Activated T-helper 9 cell treated with anti-CD3 and anti-CD28 coated beads, Interleukin-2, amount 50 U/mL, for 16 hours (primary cell): ENCODE measurements around the gene UBN2.
"Not testable (repeated sequence)": the region's sequence is repeated elsewhere in the genome, so short reads cannot be mapped to it uniquely, and the experiment has no call there.

ENCODE experiments used
- DNase-seq: peaks from one replicate; pipeline ENCODE4 v3.0.0-alpha.2; 2020; ENCODE audit warnings: low read depth

Gene UBN2

GRCh38 chr7:139230774-139231512, at the start of gene UBN2:
Gene UBN2, plus strand, starts transcription at chr7:139231237. Its CDS starts 248 bp downstream, at chr7:139231485.
- DNase-seq: peak; percentile 86

GRCh38 chr7:139181404-139181803, 49.6 kb upstream of the UBN2 start:
- no peak for DNase-seq

DNA sequence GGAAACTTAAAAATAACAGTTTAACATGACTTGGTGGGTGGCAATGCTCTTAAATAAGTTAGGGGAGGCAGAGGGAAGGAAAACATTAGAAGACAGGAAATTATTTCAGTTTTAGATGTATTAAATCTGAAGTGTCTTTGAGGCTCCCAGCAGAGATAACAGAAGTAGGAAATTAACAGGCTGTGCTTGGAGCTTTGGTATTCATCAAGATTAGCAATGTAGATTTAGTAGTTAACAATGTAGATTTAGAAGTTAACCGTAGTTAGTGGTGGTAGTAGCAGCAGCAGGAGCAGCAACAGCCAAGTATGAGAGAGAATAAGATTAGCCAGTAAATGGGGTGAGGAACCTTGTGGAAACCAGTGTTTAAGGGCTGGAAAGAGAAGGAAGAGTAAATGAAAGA, 48.7 kb upstream of the UBN2 start:
- DNase-seq: no peak

GRCh38 chr7:139183251-139183650, 47.8 kb upstream of the UBN2 start:
- no peak for DNase-seq

DNA sequence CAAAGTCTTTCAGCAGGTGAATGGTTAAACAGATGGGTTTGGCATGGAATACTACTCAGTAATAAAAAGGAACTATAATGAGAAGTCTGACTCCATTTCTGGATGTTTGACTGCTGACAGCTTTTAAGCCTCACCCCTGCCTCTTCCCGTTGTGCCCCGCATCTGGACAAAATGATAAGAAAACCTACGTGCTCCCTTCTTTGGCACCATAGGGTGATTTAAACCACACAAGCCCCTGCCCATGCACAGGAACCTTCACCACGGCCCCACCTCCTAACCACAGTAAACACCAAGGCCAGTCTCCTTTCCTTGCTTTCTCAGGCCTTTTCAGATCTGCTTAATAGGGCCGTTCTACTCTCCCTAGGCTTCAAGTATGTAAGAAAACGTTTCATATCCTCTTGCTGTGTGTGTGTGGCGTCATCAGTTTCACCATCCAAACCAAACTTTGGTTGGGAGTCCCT, 47.1 kb upstream of the UBN2 start:
- no peak for DNase-seq

- DNase-seq: no peak
Measured at GRCh38 chr7:139186146-139186545, 44.9 kb upstream of the UBN2 start.

GRCh38 chr7:139189357-139189756, 41.7 kb upstream of the UBN2 start:
- DNase-seq: no peak

DNA sequence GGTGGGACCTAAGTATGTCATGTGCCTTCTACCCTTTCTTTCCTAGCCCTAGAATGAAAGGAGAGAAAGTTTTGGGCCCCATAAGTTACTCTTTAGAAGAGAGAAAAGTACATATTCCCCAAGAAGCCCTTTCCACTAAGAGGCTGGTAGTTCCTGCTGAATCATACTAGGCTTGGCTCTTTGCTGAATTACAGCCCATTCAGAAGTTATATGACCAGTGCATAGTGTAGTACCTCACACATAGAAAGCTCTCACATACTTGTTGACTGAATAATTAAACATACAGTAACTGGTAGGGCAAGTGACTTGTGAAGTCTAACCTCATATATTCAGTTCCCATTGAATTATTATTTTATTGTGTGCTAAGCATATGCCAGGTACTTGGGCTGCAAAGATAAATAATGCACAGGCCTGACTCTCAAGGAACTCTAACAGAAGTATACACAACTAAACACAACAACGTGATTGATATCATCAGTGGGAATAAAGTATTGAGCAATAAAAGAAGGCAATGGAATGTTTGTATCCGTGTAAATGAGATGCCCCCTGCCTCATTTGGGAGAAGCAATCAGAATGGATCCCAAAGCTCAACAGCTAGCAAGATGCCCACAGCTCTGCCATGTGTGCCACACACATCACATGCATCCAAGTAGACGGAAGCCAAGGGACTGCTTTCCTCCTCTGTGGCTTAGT, 38.9 kb upstream of the UBN2 start:
- DNase-seq: no peak

GRCh38 chr7:139200382-139200781, 30.7 kb upstream of the UBN2 start:
- no peak for DNase-seq

GRCh38 chr7:139203992-139204391, 27.0 kb upstream of the UBN2 start:
- no peak for DNase-seq

- DNase-seq: no peak
Measured at GRCh38 chr7:139205843-139206242, 25.2 kb upstream of the UBN2 start.

DNA sequence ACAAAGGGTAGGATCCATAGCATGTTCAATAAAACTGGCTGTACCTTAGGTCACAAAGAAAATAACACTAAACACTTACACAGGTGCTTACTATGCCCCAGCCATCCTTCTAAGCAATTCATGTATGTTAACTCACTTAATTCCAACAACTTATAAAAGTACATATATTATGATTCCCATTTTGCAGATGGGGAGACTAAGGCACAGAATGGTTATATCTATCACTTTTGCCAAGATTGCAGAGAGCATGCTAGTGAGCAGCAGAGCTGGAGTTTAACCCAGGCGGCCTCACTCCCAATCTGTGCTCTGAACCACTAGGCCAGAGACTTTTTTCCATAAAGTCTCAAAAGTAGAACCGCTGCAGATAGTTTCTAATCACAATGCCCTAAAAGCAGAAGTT, 18.9 kb upstream of the UBN2 start:
- DNase-seq: no peak

GRCh38 chr7:139213489-139213888, 17.5 kb upstream of the UBN2 start:
- not testable (repeated sequence) for DNase-seq

DNA sequence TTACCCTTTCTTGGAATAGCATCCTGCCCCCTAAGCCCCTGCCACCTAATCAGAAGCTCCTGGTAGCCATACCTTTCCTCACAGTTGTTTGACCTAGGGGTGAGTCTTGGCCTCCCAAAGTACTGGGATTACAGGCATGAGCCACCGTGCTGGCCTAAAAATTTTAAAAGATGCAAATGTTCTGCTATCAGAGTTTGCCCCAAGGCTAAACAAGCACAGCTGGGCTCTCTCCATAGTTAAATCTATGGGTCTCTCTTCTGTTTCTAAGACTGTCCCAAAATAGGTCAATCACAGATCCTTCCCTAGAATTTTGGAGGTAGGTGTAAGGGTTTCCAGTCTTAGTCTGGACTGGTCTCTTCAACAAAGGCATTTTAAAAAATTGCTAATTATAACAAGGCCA, 12.9 kb upstream of the UBN2 start:
- DNase-seq: no peak

- DNase-seq: no peak
Measured at GRCh38 chr7:139224219-139224618, 6.8 kb upstream of the UBN2 start.

DNA sequence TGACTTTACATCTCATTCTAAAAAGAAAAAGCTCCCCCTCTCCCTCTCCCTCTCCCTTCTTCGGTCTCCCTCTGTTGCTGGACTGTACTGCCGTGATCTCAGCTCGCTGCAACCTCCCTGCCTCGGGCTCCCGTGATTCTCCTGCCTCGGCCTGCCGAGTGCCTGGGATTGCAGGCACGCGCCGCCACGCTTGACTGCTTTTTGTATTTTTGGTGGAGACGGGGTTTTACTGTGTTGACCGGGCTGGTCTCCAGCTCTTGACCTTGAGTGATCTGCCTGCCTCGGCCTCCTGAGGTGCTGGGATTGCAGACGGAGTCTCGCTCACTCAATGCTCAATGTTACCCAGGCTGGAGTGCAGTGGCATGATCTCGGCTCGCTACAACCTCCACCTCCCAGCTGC, 6.2 kb upstream of the UBN2 start:
- DNase-seq: not testable (repeated sequence)

DNA sequence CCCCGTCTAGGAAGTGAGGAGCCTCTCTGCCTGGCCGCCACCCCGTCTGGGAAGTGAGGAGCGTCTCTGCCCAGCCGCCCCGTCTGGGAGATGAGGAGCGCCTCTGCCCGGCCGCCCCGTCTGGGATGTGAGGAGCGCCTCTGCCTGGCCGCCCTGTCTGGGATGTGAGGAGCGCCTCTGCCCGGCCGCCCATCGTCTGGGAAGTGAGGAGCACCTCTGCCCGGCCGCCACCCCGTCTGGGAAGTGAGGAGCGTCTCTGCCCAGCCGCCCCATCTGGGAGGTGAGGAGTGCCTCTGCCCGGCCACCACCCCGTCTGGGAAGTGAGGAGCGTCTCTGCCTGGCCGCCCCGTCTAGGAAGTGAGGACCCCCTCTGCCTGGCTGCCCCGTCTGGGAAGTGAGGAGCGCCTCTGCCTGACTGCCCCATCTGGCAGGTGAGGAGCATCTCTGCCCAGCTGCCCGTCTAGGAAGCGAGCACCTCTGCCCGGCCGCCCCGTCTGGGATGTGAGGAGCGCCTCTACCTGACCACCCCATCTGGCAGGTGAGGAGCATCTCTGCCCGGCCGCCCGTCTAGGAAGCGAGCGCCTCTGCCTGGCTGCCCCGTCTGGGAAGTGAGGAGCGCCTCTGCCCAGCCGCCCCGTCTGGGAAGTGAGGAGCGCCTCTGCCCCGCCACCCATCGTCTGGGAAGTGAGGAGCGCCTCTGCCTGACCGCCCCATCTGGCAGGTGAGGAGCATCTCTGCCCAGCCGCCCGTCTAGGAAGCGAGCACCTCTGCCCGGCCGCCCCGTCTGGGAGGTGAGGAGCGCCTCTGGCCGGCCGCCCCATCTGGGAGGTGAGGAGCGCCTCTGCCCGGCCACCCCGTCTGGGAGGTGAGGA, 5.5 kb upstream of the UBN2 start:
- DNase-seq: not testable (repeated sequence)

GRCh38 chr7:139226158-139226515, 4.9 kb upstream of the UBN2 start:
- DNase-seq: not testable (repeated sequence)

DNA sequence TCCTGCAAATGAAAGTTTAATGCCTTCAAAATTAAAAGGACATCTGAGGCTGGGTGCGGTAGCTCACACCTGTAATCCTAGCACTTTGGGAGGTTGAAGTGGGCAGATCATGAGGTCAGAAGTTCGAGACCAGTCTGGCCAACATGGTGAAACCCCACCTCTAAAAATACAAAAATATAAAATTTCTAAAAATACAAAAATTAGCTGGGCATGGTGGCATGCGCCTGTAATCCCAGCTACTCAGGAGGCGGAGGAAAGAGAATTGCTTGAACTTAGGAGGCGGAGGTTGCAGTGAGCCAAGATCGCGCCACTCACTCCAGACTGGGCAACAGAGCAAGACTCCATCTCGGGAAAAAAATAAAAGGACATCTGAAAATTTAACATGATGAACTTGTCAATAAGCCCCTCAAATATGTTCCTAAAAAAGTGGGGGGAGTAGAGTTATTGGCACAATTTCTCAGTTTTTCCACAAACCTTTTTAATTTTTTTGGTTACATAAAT, 4.0 kb upstream of the UBN2 start:
- not testable (repeated sequence) for DNase-seq

DNA sequence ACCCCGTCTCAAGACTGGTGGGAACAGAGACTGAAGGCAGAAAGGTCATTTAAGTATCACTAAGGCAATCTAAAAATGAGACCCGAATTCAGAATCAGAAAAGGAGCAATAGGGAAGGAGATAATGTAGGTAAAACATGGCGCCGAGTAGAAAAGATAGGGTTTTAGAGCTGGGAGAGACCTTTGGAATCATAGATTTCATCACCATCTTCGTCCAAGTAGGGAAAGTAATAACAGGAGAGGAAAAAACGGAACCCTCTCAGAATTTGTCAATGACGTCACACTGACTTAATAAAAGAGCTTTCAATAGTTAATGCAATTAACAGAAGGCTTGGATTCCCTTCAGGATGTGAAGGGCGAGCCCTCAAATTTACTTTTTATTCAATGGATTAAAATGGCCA, 1.0 kb upstream of the UBN2 start:
- no peak for DNase-seq

- no peak for DNase-seq
Measured at GRCh38 chr7:139230484-139230773, 608 bp upstream of the UBN2 start.

- peak; percentile 6 for DNase-seq
Measured at GRCh38 chr7:139231513-139232376, 708 bp downstream of the UBN2 start.
